ENCODE measurements around the gene PI4KB. TPM values are rescaled to one million over a fixed set of nuclear protein-coding genes. Genes with fewer than 3 reads are reported as not detected.

Gene PI4KB
- polyA plus RNA-seq, 1 of the 3 experiments (the other 2 are of a cell fraction): 62.9 TPM

- TF ChIP-seq ZBTB33 (IDR thresholded peaks at IDR 0.05; ENCODE audit: borderline replicate concordance, low read depth) (no peak), EP300 (IDR thresholded peaks at IDR 0.05; ENCODE audit: borderline replicate concordance in 1 of 2, low read depth in 1 of 2, low read length in 1 of 2) (no peak)
- TF ChIP-seq, protein P1, sequence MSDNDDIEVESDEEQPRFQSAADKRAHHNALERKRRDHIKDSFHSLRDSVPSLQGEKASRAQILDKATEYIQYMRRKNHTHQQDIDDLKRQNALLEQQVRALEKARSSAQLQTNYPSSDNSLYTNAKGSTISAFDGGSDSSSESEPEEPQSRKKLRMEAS (IDR thresholded peaks at IDR 0.05; ENCODE audit: low read depth): no peak
Measured at GRCh38 chr1:151289991-151290708, 37.1 kb downstream of the PI4KB start (continued).

- Histone ChIP-seq H3K4me3 (ENCODE audit: low read depth in 2 of 2, low read length in 1 of 2) (no peak overlapping the region), H3K4me1 (ENCODE audit: control insufficient read depth in 1 of 2, insufficient read depth in 2 of 2, low read depth in 1 of 2, low read length in 1 of 2) (peaks cover 0 to 2% of the 10 kb centered on the region in 2 experiments; a peak in 1 of 4 replicates), H3F3A (replicated peaks; ENCODE audit: insufficient read depth) (no peaks in the 10 kb centered on the region), H3K4me2 (no peak overlapping the region), H3K27ac (ENCODE audit: low read depth in 2 of 2, low read length in 1 of 2) (no peak overlapping the region), H3K9ac (no peak overlapping the region), H4K20me1 (ENCODE audit: insufficient read depth) (0 out of 2 replicates have a peak, but pooled peaks cover 4% of the 10 kb centered on the region), H3K36me3 (replicated peaks in 1 of 2; ENCODE audit: control insufficient read depth in 1 of 2, insufficient read depth in 2 of 2, low read length in 1 of 2) (peaks cover 24 to 79% of the 10 kb centered on the region in 2 experiments), H3K27me3 (ENCODE audit: insufficient read depth) (no peaks in the 10 kb centered on the region), H3K9me3 (no peaks in the 10 kb centered on the region), H3K79me2 (ENCODE audit: insufficient read depth) (peaks cover 34% of the 10 kb centered on the region), H3K9me2 (no peaks in the 10 kb centered on the region), H2AFZ (ENCODE audit: low read depth) (no peak overlapping the region)
- TF ChIP-seq FOSL2 (IDR thresholded peaks at IDR 0.05; ENCODE audit: borderline replicate concordance, low read depth): no peak
- TF ChIP-seq FOXJ3 (CRISPR knock-in tag; IDR thresholded peaks at IDR 0.05): no peak
- DNase-seq: no peak
- POLR2A ChIA-PET: no interaction called here
- WGBS (ENCODE audit: low lambda C conversion rate): 97% methylated on average over 16 of the region's 18 CpGs
- CTCF ChIA-PET: interaction anchor here (0.8 to 2.1 kb wide), 2 partner anchors 51 to 155 kb away, joined by 3 to 9 read pairs; no protein-coding TSS in a partner anchor
Measured at GRCh38 chr1:151289080-151289935, 37.9 kb downstream of the PI4KB start.

GRCh38 chr1:151288502-151288901, 38.7 kb downstream of the PI4KB start:
- H3K27ac ChIP-seq (ENCODE audit: low read depth in 2 of 2, low read length in 1 of 2): no peak overlapping the region
- DNase-seq: no peak
- no peaks in the 10 kb centered on the region for H3F3A ChIP-seq (replicated peaks; ENCODE audit: insufficient read depth)
- ChIA-PET POLR2A (no interaction called here), CTCF (interaction anchor here (0.8 to 2.1 kb wide), 2 partner anchors 52 to 156 kb away, joined by 3 to 9 read pairs; no protein-coding TSS in a partner anchor)
- 0 out of 2 replicates have a peak, but pooled peaks cover 4% of the 10 kb centered on the region for H4K20me1 ChIP-seq (ENCODE audit: insufficient read depth)
- peaks cover 22 to 71% of the 10 kb centered on the region in 2 experiments for H3K36me3 ChIP-seq (replicated peaks in 1 of 2; ENCODE audit: control insufficient read depth in 1 of 2, insufficient read depth in 2 of 2, low read length in 1 of 2)
- peaks cover 0 to 9% of the 10 kb centered on the region in 2 experiments; a peak in 1 of 4 replicates for H3K4me1 ChIP-seq (ENCODE audit: control insufficient read depth in 1 of 2, insufficient read depth in 2 of 2, low read depth in 1 of 2, low read length in 1 of 2)
- no peak overlapping the region for H3K9ac ChIP-seq
- no peak overlapping the region for H3K4me2 ChIP-seq
- H3K9me2 ChIP-seq: no peaks in the 10 kb centered on the region
- H3K9me3 ChIP-seq: no peaks in the 10 kb centered on the region
- no peaks in the 10 kb centered on the region for H3K27me3 ChIP-seq (ENCODE audit: insufficient read depth)
- peaks cover 42% of the 10 kb centered on the region for H3K79me2 ChIP-seq (ENCODE audit: insufficient read depth)
- 92% methylated on average over 13 of the region's 14 CpGs for WGBS (ENCODE audit: low lambda C conversion rate)
- no peak overlapping the region for H3K4me3 ChIP-seq (ENCODE audit: low read depth in 2 of 2, low read length in 1 of 2)
- TF ChIP-seq FOXJ3 (CRISPR knock-in tag; IDR thresholded peaks at IDR 0.05): no peak
- TF ChIP-seq TCF12 (IDR thresholded peaks at IDR 0.05): no peak
- TF ChIP-seq RXRA (IDR thresholded peaks at IDR 0.05; ENCODE audit: borderline replicate concordance, low read depth): no peak
- TF ChIP-seq MXI1 (IDR thresholded peaks at IDR 0.05; ENCODE audit: low read depth, low read length): no peak
- no peak for TF ChIP-seq GATA2 (CRISPR knock-in tag; IDR thresholded peaks at IDR 0.05)
- TF ChIP-seq GABPA (IDR thresholded peaks at IDR 0.05; ENCODE audit: low read depth): no peak
- TF ChIP-seq, protein P2, sequence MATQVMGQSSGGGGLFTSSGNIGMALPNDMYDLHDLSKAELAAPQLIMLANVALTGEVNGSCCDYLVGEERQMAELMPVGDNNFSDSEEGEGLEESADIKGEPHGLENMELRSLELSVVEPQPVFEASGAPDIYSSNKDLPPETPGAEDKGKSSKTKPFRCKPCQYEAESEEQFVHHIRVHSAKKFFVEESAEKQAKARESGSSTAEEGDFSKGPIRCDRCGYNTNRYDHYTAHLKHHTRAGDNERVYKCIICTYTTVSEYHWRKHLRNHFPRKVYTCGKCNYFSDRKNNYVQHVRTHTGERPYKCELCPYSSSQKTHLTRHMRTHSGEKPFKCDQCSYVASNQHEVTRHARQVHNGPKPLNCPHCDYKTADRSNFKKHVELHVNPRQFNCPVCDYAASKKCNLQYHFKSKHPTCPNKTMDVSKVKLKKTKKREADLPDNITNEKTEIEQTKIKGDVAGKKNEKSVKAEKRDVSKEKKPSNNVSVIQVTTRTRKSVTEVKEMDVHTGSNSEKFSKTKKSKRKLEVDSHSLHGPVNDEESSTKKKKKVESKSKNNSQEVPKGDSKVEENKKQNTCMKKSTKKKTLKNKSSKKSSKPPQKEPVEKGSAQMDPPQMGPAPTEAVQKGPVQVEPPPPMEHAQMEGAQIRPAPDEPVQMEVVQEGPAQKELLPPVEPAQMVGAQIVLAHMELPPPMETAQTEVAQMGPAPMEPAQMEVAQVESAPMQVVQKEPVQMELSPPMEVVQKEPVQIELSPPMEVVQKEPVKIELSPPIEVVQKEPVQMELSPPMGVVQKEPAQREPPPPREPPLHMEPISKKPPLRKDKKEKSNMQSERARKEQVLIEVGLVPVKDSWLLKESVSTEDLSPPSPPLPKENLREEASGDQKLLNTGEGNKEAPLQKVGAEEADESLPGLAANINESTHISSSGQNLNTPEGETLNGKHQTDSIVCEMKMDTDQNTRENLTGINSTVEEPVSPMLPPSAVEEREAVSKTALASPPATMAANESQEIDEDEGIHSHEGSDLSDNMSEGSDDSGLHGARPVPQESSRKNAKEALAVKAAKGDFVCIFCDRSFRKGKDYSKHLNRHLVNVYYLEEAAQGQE (IDR thresholded peaks at IDR 0.05; ENCODE audit: low read depth, low read length): no peak
- no peak for TF ChIP-seq NFIC (IDR thresholded peaks at IDR 0.05; ENCODE audit: borderline replicate concordance)
- no peak for TF ChIP-seq ZBTB33 (IDR thresholded peaks at IDR 0.05; ENCODE audit: borderline replicate concordance, low read depth)
- no peak for TF ChIP-seq FOSL2 (IDR thresholded peaks at IDR 0.05; ENCODE audit: borderline replicate concordance, low read depth)
- no peak for TF ChIP-seq NRF1 (IDR thresholded peaks at IDR 0.05; ENCODE audit: low read depth, low read length)
- H2AFZ ChIP-seq (ENCODE audit: low read depth): no peak overlapping the region
